IPS-11a (cell line): ENCODE data around the gene BCAR3.

Experiments used
- H3K4me3 ChIP-seq: one replicate; pipeline ENCODE4 v1.5.1; 2013; ENCODE audit warnings: low read depth, low read length, control low read depth

Gene BCAR3

DNA sequence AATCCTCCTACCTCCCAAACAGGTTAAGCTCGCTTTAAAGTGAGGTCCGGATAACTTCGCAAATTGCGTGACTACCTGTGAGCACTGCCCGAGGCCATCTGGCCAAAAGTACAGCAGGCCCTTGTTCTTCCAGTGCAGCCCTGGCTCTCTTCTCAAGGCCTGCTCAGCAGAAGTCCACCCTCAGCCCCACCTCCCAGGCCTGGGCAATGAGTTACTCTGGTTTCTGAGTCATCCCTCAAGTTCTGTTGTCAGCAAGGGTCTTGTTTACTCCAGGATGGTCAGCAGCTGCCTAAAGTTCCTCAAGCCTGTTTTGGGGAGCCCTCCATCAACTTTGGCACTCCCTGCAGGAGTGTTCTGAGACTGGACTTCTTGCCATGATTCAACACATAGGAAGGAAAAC, 101.7 kb downstream of the BCAR3 start:
- H3K4me3 ChIP-seq, result no peak overlapping the region

DNA sequence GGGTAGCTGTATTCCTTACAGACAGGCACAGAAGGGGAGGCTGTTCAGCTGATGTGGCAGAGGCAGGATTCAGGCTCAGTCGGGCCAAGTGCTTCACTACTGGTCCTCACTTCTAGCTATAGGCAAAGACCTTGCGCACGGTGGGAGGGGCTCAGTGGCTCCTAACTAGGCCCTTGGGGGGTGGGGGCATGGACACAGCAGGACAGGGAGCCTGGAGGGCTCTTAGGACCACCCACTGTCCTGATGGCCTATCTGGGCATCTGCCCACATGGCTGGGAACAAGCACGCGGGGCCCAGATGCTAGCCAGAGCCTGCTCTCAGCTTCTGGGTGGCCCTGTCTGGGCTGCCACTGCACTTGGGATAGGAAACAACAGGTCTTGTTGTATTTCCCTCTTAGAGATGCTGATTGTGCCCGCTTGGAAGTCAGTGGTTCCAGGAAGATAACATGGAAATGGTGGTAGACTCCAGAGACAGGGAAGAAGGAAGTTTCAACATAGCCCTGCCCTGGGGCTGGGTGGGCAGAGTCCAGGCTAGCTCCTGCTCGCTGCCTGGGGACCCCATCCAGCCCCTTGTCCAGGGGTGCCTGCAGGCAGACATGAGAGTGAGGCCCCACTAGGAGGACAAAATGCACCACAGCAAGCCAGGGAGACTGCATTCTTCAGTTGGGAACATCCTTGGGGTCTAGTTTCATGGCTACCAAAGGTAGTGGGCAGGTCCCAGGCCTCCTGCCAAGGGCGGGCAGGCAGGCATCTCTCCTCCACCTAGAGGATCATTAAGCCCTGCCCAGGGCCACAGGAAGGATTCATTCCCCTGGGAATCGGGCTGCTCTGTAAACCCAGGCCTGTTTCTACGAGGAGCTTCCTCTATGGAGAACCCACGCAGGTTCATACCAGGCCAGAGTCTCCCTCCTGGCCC, 102.5 kb downstream of the BCAR3 start:
- no peak overlapping the region for H3K4me3 ChIP-seq

DNA sequence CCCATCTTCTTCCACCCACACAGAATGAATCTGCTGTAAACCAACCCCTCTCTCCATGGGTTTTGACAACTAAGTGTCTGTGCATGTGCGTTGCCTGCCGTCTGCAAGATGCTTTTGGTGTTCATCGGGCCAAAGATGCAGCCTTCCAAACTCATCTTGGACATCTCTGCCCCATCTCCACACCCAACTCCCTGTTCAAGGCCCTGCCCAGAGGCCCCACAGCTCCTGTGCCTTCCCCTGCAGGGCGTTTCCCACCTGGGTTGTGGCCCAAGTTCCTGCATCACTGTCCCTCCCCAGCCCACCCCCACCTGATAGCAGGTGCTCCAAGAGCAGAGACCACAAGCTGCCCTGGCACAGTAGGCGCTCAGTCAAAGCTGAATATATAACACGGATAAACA, 103.2 kb downstream of the BCAR3 start:
- H3K4me3 ChIP-seq, result no peak overlapping the region

DNA sequence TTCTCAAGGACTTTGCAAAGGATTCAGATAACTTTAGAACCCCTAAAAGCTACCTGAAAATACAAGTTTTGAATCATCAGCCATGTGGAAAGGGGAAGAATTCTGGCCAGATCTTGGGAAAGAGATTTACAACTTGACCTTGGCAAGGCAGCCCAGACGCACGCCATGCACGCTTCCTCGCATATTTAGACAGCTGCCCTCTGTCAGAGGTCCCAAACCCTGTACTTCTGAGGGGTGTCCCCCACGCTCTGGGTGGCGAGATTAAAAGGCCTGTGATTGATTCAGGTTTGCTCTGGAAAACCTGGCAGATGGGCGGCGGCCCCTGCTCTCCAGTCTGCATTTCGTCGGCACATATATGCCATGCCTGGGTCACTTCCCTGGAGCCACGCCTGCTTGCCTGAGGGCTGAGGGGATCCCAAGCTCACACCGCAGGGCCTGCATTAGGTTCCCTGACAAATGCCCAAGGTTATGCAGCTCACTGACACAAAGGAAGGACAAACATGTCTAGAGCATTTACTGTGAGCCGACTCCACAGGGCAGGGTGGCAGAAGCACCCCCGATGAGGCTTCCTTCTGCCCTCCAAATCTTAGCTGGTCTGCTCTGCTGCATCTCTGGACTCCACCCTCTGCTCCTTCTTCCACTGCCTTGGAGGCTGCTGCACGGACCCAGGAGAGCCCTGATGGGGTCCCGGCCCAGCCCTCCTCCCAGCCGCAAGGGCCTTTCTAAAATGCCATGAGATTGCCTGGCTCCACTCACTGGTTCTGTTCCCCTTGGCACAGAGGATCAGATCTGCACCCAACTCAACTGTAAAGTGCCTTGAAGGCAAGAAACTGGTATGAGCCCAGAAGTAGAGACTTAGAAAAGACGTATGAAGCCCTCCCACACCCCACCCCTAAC, 103.9 kb downstream of the BCAR3 start:
- no peak overlapping the region for H3K4me3 ChIP-seq

DNA sequence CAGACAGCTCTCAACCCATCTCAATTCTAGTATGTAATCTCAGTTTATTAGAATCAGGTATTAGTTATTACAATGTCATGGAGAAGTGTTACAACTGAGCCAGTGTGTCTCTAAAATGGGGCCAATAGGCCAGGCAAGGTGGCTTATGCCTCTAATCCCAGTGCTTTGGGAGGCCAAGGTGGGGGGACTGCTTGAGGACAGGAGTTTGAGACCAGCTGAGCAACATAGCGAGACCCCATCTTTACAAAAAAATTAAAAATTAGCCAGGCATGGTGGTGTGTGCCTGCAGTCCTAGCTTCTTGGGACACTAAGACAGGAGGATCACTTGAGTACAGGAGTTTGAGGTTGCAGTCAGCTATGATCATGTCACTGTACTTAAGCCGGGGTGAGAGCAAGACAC, 104.9 kb downstream of the BCAR3 start:
- H3K4me3 ChIP-seq, result no peak overlapping the region

DNA sequence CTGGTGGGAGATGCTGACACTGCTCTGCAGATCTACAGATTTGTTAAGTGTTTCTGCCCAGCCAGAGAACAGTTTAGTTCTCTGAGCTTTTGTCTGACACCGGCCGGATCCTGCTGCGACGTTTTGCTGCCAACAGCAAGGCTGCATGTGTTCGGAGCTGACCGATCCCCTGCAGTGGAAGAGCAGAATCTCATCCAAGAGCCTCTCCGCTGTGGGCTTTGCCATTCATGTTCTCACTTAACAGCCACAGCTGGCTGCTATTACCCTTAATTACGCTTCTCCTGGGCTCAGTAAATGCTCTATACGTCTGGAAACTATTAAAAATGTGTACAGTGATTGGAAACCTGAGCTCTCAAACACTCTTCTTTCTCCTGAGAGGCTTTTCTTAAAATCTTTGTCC, 105.3 kb downstream of the BCAR3 start:
- H3K4me3 ChIP-seq, result no peak overlapping the region

DNA sequence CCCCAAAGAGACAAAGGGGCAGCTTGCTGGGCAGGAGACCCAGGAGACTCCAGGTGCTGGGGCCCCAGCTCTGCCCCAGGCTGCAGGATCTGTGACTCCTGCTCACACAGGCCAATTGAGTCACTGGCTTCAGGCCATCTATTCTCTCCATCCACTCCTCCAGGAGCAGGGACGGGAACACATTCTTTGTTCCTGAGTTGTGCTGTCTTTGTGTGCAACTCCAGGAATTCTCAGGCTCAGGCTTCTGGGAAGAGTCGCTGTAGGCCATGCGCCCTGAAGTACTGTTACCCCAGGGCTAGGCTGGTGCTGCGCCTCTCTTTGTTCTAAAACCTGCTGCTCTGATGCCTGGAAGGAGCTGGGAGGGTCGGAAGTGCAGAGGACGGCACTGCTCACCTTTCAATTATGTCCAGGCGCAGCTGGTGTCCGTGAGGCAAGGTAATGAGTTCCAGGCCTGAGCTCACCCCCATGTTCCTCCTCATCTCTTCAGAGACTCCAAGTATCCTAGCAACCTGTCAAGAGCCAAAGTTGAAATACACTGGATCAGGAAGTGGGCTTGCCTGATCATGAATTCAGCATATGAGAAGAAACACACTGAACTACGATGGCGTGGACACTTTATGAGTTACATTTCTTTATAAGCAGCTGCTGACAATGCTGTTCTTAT, 105.9 kb downstream of the BCAR3 start:
- H3K4me3 ChIP-seq, result no peak overlapping the region

DNA sequence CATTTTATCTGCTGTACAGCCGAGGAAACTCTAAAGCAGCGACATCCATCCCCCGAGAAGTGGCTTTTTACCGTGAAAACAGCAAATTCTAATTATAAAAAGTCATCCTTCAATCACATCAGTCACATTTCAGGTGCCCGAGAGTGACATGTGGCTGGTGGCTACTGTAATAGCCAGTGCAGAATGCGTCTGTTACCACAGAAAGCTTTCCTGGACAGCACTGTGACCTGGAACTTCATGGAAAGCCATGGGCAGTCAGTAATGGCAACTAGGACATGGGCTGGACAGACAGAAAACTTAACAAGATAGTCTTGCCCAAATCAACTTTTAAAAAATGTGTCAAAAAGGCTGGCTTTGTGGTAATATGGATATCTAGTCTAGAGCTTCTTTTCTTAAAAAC, 106.6 kb downstream of the BCAR3 start:
- H3K4me3 ChIP-seq, result no peak overlapping the region

DNA sequence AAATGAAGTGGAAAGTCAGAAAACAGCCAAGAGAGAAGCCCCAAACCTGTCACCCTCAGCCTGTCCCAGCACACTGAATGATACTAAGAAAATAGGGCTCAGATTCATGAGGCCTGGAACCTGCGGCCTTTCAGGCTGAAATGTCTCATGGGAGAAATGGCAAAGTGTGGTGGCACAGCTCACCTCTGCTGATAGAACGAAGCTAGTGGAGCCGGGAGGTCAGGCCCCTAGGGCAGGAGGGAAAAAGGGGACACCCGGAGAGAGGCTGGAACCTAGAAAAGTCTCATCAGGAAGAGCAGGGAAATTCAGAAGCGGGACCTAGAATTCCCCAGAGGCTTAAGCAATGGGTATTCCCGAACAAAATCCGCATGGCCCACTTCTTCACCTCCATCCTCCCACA, 107.1 kb downstream of the BCAR3 start:
- H3K4me3 ChIP-seq, result no peak overlapping the region

DNA sequence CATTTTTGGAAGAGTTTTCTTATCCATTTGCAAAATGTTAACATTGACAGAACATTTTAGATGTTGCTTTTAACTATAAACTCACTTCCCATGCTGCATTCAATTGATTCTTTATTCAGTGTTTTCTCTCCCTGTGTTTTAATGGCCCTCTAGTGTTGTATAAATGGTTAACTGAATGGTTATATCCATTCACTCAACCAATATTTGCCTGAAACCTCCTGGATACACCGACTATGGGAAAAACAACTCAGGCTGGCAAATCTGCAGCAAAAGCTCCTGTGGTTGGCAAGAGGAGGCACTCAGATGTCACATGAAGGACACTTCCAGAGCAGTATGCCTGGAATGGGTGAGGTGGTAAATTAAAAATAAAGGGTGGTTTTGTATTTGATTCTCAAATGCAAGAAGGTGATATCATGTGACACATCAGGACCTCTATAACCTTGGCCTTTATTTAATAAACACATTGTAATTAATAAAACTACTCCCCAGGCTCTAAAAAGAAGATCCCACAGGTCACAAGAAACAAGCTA, 107.6 kb downstream of the BCAR3 start:
- no peak overlapping the region for H3K4me3 ChIP-seq

DNA sequence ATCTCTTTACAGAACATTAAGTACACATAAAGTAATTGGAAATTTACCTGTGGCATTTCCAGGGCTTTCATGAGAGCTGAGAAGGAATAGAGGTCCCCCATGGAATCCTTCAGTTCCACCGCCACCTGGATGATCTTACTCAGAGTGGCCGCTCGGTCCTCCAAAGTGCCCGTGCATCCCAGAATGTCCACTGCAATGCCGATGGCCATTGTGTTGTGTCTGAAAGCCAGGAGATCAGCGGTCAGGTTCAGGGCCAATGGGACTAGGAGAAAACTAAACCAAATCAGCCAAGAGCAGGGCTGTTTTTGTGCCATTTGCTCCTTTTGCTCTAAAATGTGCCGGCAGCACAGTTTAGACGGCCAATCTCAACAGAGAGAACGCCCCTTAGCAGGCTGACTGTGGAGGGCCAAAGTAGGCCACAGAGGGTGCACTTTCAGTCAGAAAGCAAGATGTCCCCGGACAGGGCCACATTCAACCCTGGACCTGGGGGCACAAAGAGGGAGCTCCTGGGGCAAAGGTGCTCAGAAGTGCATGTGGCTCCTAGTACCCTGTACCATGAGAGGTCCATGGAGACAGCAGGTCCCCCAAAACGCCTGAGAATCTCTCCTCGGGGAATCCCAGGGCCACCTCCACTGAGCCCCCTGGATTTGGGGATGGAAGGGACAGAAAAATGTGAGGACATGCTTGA, 109.9 kb downstream of the BCAR3 start:
- no peak overlapping the region for H3K4me3 ChIP-seq

DNA sequence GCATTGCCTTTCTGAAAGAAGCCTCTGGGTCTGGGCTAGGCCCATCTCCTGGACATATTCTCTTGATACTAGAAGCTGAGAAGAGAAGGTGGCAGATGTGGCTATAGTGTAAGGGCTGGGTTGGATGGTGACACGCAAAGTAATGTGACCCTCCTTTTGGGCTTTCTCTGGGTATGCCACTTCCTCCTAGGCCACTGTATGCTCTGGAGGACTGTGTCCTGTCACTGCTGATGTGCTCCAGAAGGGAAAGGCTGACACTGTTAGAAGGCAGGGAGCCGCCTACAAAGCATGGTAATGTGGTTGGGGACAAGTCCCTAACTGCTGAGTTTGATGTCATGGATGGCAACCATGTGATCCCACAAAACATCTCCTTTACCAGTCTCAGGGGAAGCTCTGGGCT, 112.1 kb downstream of the BCAR3 start:
- H3K4me3 ChIP-seq, result no peak overlapping the region

DNA sequence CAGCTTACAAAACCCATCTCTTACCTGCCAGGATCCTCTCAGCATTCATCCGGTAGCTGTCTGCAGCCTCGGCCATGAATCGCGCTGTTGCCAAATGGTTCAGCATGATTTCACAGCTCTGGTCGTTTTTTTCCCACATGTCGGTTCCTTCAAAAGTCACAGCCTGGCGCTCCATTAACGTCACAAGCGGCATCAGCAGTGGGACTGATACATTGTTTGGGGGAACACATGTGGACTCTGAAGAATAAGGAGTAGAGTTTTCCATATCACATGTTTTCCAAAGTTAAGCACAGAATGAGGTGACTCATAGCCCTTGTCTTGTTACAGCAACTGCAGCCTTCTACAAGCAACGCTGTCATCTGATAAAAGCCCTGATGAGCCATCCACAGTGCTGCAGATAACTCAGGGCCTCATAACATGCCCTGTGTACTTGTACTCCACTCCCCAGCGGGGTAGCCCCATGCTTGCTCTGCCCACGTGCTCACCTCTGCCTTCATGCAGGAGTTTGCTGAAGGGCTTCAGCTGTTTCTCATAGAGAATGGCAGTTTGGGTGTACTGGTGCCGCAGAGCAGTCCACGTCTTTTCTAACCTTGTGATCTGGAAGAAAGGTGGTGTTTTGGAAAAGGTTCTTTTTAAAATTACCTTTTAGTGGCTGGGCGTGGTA, 114.2 kb downstream of the BCAR3 start:
- no peak overlapping the region for H3K4me3 ChIP-seq

DNA sequence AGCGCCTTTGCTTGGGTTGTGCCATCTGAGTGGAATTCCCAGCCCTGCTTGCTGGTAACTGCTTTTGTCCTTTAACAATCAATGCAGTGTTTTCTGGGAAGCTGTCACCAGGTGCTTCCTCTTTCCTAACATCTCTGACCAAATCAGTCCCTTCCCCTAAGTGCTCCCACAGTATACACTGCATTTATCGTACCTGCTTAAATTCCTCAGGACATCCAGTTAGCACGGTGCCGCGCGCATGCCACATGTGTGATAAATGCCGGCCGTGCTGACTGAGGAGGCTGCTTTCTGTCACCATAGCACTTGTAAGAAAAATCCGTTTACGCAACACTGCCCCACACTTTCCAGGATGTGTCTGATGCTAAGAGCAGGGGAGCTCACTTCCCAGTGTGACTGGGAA, 115.4 kb downstream of the BCAR3 start:
- H3K4me3 ChIP-seq, result no peak overlapping the region

DNA sequence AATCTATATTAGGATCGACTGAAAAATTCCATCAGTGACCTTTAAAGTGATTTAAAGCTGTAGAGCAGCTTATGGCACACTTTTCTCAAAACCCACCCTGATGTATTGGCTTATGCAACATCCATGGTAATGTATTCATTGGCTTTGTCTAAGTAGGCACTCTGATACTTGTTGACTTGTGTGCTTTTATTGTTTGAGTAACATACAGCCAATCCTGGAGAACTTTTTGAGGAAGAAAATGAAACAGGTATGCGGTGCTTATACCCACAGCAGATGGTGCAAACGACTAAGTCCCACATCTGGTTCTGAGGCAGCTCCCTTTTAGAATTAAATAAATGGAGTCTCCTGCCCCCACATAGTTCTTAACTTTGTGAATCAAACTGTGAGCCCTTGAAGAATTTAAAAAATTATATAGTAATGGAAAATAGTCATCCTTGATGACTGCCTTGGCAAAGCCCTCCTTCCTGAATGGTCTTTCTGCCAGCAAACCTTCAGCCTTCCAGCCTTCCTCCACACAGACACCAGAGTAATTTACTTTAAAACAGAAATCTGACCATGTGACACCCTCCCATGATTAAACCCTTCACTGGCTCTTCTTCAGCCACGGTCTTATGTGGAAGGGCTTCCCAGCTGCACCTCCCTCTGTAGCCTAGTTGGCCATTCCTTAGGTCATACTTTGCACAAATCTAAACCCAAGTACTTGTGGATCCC, 116.0 kb downstream of the BCAR3 start:
- no peak overlapping the region for H3K4me3 ChIP-seq

DNA sequence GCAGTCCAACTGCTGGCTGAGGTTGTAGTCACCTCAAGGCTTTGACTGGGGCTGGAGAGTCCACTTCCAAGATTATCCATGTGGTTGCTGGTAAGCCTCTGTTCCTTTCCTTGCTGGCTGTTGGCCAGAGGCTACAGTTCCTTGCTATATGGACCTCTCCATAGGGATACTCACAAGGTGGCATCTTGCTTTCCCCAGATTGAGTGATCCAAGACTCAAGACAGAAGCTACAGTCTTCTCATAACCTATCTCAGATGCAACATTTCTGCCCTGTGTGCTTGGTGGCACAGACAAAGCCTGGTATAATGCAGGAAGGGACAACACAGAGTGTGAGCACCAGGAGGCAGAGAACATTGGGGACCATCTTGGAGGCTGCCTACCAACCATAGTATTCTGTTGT, 121.9 kb downstream of the BCAR3 start:
- no peak overlapping the region for H3K4me3 ChIP-seq

DNA sequence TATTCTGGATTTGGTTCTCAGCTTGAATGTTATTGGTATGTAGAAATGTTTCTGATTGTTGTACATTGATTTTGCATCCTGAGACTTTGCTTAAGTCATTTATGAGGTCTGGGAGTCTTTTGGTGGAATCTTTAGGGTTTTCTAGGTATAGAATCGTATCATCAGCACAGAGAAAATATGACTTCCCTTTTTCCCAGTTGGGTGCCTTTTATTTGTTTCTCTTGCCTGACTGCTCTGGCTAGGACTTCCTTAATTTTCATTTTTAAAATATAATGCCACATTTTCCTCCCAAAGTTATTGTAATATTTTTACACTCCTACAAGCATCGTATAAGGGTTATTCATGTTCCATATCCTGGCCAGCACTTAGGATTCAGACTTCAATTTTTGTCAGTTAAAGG, 122.6 kb downstream of the BCAR3 start:
- H3K4me3 ChIP-seq, result no peak overlapping the region

DNA sequence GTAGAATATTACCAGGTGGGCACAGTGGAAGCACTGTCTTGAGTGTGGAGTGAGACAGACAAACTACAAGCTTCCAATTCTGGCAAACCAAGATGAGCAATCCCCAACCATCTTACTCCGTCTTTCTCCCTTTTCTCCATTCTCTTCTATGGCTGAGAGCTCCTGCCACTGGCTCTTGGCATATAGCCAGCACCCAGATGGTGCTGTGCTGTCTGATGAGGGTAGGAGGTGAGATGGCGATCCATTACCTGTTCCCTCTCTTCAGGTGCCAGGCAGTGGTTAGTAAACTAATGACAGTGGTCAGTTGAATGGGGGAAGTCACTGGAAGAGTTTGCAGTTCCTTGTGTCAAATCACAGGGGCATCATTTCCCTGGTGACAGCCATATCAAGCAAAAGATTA, 125.3 kb downstream of the BCAR3 start:
- H3K4me3 ChIP-seq, result no peak overlapping the region
